Stimulated activated CD8-positive, alpha-beta memory T cell treated with anti-CD3 and anti-CD28 coated beads, Interleukin-12 subunit alpha, Interleukin-12 subunit beta, amount 100 ng/mL, for 1 hour (primary cell): Measurements from ENCODE around the gene RPH3AL.

ENCODE experiments used
- DNase-seq: peaks from one replicate; pipeline ENCODE4 v3.0.0-alpha.2; 2020; ENCODE audit warnings: low read depth

Gene RPH3AL

GRCh38 chr17:300881-301280 is 51.7 kb downstream of the RPH3AL start:
- DNase-seq, result no peak

DNA sequence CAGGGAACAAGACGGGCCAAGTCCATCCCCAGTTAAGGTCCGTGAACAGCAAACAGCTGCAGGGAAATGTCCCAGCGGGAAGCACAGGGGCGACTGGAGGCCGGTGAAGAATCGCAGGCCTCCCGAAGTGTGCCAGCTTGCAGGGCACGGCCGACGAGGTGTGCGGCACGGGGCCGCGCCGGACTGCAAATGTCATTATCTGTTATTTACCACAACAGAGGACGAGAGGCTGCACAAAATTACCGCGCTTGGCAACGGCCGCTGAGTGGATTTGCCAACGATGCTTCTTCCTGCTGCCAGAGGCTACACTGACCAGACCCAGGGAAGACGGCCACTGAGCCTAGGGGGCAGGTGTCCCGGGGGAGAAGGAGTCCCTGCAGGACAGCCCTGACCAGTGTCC is 53.1 kb downstream of the RPH3AL start:
- DNase-seq, result no peak

GRCh38 chr17:298791-299450 is 53.7 kb downstream of the RPH3AL start:
- no peak for DNase-seq

GRCh38 chr17:297758-298157 is 54.8 kb downstream of the RPH3AL start:
- no peak for DNase-seq

DNA sequence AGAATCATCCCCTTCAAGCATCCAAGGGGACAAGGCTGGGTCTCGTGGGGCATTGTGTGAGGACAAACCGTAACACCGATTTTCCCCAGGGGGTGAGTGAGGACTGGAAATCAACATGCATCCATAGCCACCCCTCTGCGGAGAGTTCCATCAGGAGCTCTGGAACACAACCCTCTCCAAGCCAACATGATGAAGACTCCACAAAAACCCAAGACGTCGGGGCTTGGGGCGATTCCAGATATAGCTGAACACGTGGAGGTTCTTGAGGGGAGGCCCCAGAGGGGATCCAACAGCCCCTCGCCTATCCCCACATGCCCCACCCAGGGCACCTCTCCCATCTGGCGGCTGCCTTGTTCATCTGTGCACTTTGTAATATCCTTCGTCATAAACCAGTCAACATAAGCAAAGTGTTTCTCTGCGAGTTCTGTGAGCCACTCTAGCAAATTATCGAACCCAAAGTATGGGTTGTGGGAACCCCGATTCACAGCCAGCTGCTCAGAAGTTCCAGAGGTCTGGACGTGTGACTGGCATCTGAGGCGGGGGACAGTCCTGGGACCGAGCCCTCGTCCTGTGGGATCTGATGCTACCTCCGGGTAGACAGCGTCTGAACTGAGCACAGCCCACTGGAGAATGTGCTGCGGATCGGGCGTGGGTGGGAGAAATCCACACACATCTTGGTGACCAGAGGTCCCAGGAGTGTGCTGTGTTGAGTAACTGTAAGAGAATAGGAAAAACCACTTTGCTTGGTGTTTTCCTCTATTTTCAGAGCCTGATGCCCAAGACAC is 55.5 kb downstream of the RPH3AL start:
- DNase-seq, result no peak

DNA sequence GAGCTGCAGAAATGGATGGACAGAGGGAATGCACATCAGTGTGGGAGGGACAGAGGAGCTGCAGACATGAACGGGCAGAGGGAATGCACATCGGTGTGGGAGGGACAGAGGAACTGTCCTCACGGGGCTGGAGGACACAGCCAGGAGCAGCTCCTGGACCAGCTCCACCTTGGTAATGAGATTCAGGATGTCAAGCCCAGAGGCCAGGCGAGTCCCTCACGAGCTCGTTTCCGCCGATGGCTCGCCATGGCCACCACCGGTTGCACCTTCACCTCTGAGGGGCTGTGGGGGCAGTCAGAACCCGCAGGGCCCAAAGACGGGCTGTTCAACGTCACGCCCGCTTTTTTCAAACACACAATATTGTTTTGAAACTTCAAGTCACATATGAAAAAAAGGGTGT is 56.2 kb downstream of the RPH3AL start:
- DNase-seq, result no peak

DNA sequence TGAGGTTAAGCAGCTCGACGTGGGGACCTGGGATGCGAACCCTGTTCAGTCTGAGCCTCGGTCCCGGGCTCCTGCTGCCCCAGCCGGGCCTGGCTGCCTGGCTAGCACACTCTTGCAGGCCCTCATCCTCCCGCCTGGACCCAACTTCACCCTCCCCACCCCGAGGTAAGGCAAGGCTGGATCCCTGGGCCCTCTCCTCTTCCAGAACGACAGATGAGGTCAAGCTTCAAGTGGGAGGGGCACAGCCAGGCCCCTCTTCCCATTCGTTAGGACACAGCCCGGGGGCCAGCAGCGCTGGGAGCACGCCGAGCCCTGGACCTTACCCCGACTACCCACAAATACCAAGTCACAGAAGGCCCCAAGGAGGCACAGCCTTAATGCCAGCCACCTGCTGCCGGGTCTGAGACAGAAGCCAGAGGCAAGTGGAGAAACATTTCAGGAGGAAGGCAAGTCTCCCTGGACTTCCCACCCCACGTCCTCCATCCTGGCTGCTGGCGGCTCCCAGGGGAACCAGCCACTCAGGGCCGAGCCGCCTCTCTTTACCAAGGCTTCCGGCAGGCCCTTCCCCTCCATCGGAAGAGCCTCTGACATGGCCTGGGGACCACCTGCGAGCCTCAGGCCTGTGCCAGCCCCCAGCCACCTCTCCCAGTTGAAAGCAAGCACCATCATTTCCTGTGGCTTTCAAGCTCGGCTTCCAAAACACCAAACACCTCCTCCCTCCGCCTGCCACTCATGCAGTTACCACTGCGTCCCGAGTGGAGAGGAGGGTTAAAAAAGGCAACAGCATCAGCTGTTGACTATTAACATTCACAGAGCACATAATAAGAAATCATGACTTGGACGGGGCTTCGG is 59.9 kb downstream of the RPH3AL start:
- no peak for DNase-seq

- no peak for DNase-seq
These were observed 60.6 kb downstream of the RPH3AL start for GRCh38 chr17:292016-292415.

GRCh38 chr17:291587-291986 is 61.0 kb downstream of the RPH3AL start:
- DNase-seq, result no peak

GRCh38 chr17:290626-291025 is 62.0 kb downstream of the RPH3AL start:
- DNase-seq, result no peak

- no peak for DNase-seq
These were observed 62.5 kb downstream of the RPH3AL start for GRCh38 chr17:290121-290521.

GRCh38 chr17:289409-289808 is 63.2 kb downstream of the RPH3AL start:
- DNase-seq, result no peak

DNA sequence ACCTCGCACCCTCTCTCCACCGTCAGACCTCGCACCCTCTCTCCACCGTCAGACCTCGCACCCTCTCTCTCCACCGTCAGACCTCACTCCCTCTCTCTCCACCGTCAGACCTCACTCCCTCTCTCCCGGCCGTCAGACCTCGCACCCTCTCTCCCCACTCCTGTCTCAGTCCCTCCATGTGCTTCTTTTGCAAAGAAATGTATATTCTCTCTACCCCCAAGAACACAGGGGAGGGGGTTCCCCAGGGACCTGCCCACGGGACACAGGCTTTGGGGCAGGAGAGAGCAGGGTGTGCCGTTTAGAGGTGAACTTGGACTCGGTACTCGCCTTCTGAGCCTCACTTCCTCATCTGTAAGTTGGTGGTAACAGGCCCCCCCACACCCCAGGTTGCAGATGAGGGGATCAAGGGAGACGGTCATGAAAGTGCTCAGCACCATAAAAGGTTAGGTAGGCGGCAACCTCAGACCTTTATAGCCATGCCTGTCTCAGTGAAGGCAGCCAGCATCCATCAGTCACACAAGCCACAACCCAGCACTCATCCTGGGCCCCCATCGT is 63.7 kb downstream of the RPH3AL start:
- no peak for DNase-seq

DNA sequence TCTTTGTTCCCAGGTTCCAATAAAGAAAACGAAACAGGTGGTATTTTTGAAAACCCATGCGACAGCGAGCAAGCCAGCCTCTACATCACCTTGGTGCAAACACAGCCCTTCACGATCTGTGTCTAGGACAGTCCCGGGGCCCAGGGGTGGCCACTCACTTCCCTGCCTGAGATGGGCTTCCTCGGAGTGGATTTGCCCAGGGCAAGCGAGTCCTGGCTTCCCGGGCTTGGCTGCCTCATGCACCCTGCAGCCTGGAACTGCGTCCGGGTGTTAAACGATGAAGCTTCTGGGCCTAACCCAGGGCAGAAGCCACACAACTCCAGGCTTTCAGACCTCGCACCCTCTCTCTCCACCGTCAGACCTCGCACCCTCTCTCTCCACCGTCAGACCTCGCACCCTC is 66.0 kb downstream of the RPH3AL start:
- no peak for DNase-seq

GRCh38 chr17:285751-286422 is 66.7 kb downstream of the RPH3AL start:
- no peak for DNase-seq

DNA sequence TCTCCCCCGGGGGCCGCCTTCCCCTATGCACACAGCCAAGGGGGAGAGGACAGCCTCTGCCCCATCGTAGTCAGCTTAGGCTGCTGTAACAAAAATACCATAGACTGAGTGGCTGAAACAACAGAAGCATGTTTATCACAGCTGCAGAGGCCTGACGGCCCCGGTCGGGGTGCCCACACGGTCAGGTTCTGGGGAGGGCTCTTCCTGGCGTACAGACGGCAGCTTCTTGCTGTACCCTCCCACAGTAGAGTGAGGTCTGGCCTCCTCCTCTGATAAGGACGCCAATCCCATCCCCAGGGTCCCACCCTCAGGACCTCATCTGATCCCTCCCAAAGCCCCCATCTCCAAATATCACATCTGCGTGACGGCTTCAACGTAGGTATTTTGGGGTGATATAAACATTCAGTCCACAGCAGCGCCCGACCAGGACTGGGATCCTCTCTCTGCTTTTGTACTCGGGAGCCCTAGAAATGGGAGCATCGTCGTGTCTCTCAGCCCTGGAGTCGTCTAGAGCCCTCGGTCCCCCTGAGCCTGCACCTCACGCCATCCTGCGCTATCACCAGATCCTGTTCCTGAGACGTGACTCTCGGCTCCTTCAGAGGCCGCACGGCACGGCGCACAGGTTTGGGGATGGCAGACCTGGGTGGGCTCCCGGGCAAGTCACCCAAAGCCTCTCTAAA is 67.8 kb downstream of the RPH3AL start:
- no peak for DNase-seq

DNA sequence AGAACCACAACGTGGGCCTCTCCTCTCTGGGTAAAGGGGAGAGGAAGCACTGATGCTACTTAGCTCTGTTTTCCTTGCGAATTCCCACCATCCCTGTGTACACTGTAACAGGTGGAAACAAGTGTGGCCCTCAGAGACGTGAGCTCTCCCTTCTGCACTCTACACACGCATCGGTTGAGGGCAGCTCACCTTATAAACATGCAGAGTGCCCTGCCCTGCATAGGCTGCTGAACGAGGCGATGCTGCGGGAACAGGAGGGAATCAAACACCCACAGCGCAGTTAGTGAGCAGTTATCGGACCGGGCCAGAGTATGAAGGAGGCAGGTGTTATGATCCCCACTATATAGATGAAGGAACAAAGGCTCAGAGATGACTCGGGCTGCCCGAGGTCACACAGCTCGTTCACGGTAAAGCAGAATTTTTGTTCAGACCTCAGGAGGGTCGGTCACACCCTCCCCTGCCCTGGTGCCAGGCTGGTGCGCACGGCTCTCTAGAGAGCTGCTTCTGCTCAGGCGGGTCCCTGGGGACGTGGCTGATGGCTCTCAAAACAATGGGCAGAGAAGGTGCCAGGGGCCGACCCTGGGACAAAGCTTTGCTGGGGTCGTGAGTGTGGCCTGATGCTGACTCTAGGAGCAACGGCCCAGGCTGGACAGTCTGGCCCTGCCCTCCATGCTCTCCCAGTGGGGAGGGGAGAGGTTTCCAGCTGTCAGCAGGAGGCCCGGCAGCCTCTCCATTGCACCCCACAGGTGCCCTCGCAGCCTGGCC is 68.5 kb downstream of the RPH3AL start:
- DNase-seq, result no peak

- no peak for DNase-seq
These were observed 69.4 kb downstream of the RPH3AL start for GRCh38 chr17:282912-283882.
